Measurements from ENCODE around the gene PCDH10.

The PCDH10 gene

GRCh38 chr4:133147921-133148689 is 989 bp upstream of the PCDH10 start:
- FAIRE-seq: no peak
- no peak for DNase-seq (ENCODE audit: extremely low spot score, insufficient read length, low read depth)

- no peak for FAIRE-seq
- no peak for DNase-seq (ENCODE audit: extremely low spot score, insufficient read length, low read depth)
Measured at GRCh38 chr4:133149364-133149695, 236 bp downstream of the PCDH10 start.

DNA sequence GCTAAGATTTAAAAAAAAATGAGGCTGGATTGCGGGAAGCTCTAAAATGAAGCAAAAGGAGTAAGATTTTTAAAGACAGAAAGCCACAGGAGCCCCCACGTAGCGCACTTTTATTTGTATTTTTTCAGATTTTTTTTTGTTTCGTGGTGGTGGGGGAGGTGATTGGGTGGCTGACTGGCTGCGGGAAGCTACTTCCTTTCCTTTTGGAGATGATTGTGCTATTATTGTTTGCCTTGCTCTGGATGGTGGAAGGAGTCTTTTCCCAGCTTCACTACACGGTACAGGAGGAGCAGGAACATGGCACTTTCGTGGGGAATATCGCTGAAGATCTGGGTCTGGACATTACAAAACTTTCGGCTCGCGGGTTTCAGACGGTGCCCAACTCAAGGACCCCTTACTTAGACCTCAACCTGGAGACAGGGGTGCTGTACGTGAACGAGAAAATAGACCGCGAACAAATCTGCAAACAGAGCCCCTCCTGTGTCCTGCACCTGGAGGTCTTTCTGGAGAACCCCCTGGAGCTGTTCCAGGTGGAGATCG is 908 bp downstream of the PCDH10 start:
- FAIRE-seq: no peak
- DNase-seq (ENCODE audit: extremely low spot score, insufficient read length, low read depth): no peak

- FAIRE-seq (no peak), DNase-seq (ENCODE audit: extremely low spot score, insufficient read length, low read depth) (no peak)
Measured at GRCh38 chr4:133150486-133151340, 1.6 kb downstream of the PCDH10 start.

DNA sequence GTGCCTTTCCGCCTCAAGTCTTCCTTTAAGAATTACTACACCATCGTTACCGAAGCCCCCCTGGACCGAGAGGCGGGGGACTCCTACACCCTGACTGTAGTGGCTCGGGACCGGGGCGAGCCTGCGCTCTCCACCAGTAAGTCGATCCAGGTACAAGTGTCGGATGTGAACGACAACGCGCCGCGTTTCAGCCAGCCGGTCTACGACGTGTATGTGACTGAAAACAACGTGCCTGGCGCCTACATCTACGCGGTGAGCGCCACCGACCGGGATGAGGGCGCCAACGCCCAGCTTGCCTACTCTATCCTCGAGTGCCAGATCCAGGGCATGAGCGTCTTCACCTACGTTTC is 2.2 kb downstream of the PCDH10 start:
- no peak for FAIRE-seq
- DNase-seq (ENCODE audit: extremely low spot score, insufficient read length, low read depth): no peak

GRCh38 chr4:133151691-133152329 is 2.7 kb downstream of the PCDH10 start:
- no peak for DNase-seq (ENCODE audit: extremely low spot score, insufficient read length, low read depth)
- no peak for FAIRE-seq

GRCh38 chr4:133152330-133152821 is 3.3 kb downstream of the PCDH10 start:
- FAIRE-seq (no peak), DNase-seq (ENCODE audit: extremely low spot score, insufficient read length, low read depth) (no peak)

- DNase-seq (ENCODE audit: extremely low spot score, insufficient read length, low read depth): no peak
- FAIRE-seq: no peak
Measured at GRCh38 chr4:133152831-133153481, 3.9 kb downstream of the PCDH10 start.

GRCh38 chr4:133154725-133155124 is 5.6 kb downstream of the PCDH10 start:
- DNase-seq (ENCODE audit: extremely low spot score, insufficient read length, low read depth): no peak
- no peak for FAIRE-seq

DNA sequence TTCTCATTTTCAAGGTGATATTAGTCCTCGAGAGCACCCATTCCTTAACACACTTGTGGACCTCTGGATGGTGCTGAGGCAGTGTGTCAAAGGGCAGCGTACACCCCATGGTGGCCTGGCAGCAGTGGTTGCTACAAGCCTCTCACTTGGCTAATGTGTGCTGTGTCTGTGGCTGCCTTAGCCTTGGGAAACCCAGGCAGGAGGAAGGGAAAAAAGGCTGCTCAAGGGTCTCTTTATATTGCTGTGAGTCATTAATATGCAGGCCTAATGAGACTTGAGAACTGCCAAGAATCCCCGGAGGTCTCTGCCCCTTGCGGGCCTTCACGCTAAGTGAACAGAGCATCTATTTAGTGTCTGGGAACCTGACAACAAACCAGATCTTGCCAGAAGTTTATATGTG is 7.0 kb downstream of the PCDH10 start:
- no peak for FAIRE-seq
- DNase-seq (ENCODE audit: extremely low spot score, insufficient read length, low read depth): no peak

GRCh38 chr4:133156556-133156955 is 7.5 kb downstream of the PCDH10 start:
- no peak for FAIRE-seq
- no peak for DNase-seq (ENCODE audit: extremely low spot score, insufficient read length, low read depth)

DNA sequence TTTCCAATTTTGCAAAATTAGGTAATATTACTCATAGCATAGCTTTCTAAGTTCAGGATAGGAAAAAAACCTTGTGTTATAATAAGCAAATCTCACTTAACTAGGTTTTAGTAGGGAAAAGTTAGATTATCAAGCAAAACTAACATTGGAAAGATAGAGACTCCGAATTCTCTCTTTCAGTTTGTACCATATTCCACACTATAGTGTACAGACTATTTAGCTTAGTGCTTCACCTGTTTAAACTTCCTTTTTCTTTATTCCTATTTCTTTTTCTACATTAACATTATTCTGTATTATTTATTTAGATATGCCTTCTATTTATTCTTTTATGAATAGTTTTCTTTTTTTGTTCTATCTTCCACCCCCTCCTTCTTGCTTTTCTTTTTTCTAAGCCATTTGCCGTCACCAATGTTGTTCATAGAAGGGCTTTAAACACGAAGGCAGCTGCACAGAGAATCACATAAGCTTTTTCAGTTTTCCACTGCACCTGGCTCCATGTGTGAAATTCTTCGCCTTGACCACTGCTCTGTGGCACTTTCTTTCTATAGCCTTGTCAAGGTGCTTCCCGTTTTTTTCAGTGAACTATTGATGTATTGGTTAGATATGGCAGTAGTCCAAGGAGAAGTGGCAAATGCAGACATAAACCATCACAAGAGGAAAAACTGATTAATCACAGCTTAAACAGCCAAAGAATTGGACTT is 8.5 kb downstream of the PCDH10 start:
- FAIRE-seq (no peak), DNase-seq (ENCODE audit: extremely low spot score, insufficient read length, low read depth) (no peak)

DNA sequence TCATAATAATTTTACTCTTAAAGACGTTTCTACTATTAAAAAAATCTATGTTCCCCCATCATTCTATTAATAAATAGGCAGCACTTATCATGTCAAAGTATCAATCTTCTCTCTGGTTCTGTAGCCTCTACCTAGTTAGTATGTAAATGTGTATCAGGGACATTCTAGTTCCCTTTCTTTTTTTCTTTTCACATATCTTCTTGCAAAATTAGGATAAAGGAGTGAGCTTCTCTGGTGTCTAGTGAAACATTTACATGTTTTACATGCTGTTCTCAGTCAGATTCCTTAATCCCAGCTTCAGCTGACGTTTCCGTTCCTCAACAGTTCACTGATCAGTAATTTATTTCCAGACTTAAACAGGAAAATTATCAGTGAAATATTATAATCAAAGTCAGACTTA is 11.8 kb downstream of the PCDH10 start:
- no peak for DNase-seq (ENCODE audit: extremely low spot score, insufficient read length, low read depth)
- no peak for FAIRE-seq

- DNase-seq (ENCODE audit: extremely low spot score, insufficient read length, low read depth): no peak
- no peak for FAIRE-seq
Measured at GRCh38 chr4:133161570-133162295, 12.6 kb downstream of the PCDH10 start.

- no peak for FAIRE-seq
- DNase-seq (ENCODE audit: extremely low spot score, insufficient read length, low read depth): no peak
Measured at GRCh38 chr4:133162941-133163340, 13.8 kb downstream of the PCDH10 start.

DNA sequence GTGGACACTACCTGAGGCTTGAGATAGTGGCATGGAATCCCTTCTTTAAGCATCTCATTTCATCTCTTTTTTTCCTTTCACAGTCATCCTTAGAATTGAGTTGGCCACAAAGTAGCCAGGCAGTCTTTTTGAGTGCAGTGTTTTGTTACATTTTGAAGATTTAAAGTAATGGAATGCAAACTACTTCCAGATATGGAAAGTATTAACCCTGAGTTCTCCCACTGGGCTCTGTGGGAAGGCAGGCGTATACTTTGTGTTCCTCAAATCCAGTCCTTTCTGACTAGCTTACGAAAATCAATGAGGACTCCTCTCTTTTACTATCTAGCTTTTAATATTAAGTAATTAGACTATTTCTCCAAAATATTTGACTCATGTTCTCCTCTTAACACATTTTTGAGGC is 29.9 kb downstream of the PCDH10 start:
- FAIRE-seq (no peak), DNase-seq (ENCODE audit: extremely low spot score, insufficient read length, low read depth) (no peak)

GRCh38 chr4:133186210-133186609 is 37.1 kb downstream of the PCDH10 start:
- DNase-seq (ENCODE audit: extremely low spot score, insufficient read length, low read depth) (no peak), FAIRE-seq (no peak)

DNA sequence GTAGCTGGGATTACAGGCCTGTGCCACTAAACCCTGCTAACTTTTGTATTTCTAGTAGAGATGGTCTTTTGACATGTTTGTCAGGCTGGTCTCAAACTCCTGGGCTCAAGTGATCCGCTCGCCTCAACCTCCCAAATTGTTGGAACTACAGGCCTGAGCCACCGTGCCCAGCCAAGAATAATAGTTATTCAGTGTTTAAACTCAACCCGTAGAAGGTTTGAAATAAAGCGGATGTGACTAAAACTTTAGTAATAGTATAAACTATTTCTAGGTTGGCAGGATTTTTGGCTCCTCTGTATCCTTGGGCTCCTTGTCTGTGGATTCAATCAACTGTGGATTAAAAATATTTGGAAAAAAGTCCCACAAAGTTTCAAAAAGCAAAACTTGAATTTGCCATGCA is 37.8 kb downstream of the PCDH10 start:
- DNase-seq (ENCODE audit: extremely low spot score, insufficient read length, low read depth) (no peak), FAIRE-seq (no peak)
